Measurements from ENCODE around the gene SMIM45.

GRCh38 chr22:41949297-41949965 is 2.5 kb upstream of the SMIM45 start:
- no peak for TF ChIP-seq CTCF (IDR thresholded peaks at IDR 0.05; ENCODE audit: borderline replicate concordance, extremely low read depth, low read length, poor library complexity, severe bottlenecking)
- no peak for TF ChIP-seq EZH2 (IDR thresholded peaks at IDR 0.05; ENCODE audit: borderline replicate concordance, low read depth, low read length, severe bottlenecking)

Measured in DND-41 (cell line).